HUES64 (cell line): ENCODE results near the gene FOXJ3.

Experiments
- H3K27ac ChIP-seq: 2 replicates; pipeline ENCODE4 v1.7.0; 2013; ENCODE audit warnings: low read depth, low read length, inconsistent platforms
- H3K27me3 ChIP-seq: 2 replicates; pipeline ENCODE4 v1.6.1; 2013; ENCODE audit warnings: mild to moderate bottlenecking, low read length; ENCODE audit not compliant: insufficient read depth
- H3K36me3 ChIP-seq: 2 replicates; pipeline ENCODE4 v1.6.1; 2013; ENCODE audit warnings: mild to moderate bottlenecking, low read length; ENCODE audit not compliant: insufficient read depth
- H3K4me1 ChIP-seq: 2 replicates; pipeline ENCODE4 v1.6.1; 2013; ENCODE audit warnings: mild to moderate bottlenecking, low read length, moderate library complexity; ENCODE audit not compliant: insufficient read depth
- H3K4me3 ChIP-seq: 2 replicates; pipeline ENCODE4 v1.5.1; 2013; ENCODE audit warnings: mild to moderate bottlenecking, low read length, moderate library complexity
- H3K9ac ChIP-seq: 2 replicates; pipeline ENCODE4 v1.6.1; 2013; ENCODE audit warnings: mild to moderate bottlenecking, low read depth, low read length
- H3K9me3 ChIP-seq: 2 replicates; pipeline ENCODE4 v1.6.1; 2013; ENCODE audit warnings: low read depth, low read length; ENCODE audit not compliant: insufficient read depth
- WGBS: fragments of 150-250, 120-280 bp; methylation state at CpG from one replicate; pipeline ENCODE4 v1.1.7; 2013; ENCODE audit warnings: missing lambda C conversion rate; 5-methylcytosine and 5-hydroxymethylcytosine counted together

FOXJ3 gene

GRCh38 chr1:42184616-42185015, 150.4 kb downstream of the FOXJ3 start:
- H3K4me3 ChIP-seq: no peak overlapping the region
- H3K27ac ChIP-seq: no peak overlapping the region
- 93% methylated on average over 3 of the region's 3 CpGs for WGBS
- no peaks in the 10 kb centered on the region for H3K27me3 ChIP-seq
- H3K9me3 ChIP-seq: no peaks in the 10 kb centered on the region
- no peaks in the 10 kb centered on the region for H3K4me1 ChIP-seq
- H3K9ac ChIP-seq: no peak overlapping the region
- peaks cover 69% of the 10 kb centered on the region for H3K36me3 ChIP-seq

- Histone ChIP-seq H3K27ac (no peak overlapping the region), H3K9ac (no peak overlapping the region), H3K9me3 (no peaks in the 10 kb centered on the region), H3K36me3 (peaks cover 69% of the 10 kb centered on the region), H3K4me1 (no peaks in the 10 kb centered on the region), H3K4me3 (no peak overlapping the region), H3K27me3 (no peaks in the 10 kb centered on the region)
- 94% methylated on average over 5 of the region's 6 CpGs for WGBS
Observed at GRCh38 chr1:42183957-42184268, 151.1 kb downstream of the FOXJ3 start.

GRCh38 chr1:42183210-42183956, 151.7 kb downstream of the FOXJ3 start:
- Histone ChIP-seq H3K4me3 (no peak overlapping the region), H3K27ac (no peak overlapping the region), H3K4me1 (no peaks in the 10 kb centered on the region), H3K9ac (no peak overlapping the region), H3K36me3 (peaks cover 66% of the 10 kb centered on the region), H3K27me3 (no peaks in the 10 kb centered on the region), H3K9me3 (no peaks in the 10 kb centered on the region)
- 71% methylated on average over 1 of the region's 7 CpGs for WGBS

- Histone ChIP-seq H3K9ac (no peak overlapping the region), H3K4me3 (no peak overlapping the region), H3K36me3 (peaks cover 51% of the 10 kb centered on the region), H3K27me3 (no peaks in the 10 kb centered on the region), H3K9me3 (no peaks in the 10 kb centered on the region), H3K27ac (no peak overlapping the region), H3K4me1 (0 out of 2 replicates have a peak, but pooled peaks cover 2% of the 10 kb centered on the region)
- WGBS: 97% methylated on average over 3 of the region's 4 CpGs
Observed at GRCh38 chr1:42181687-42182086, 153.3 kb downstream of the FOXJ3 start.

GRCh38 chr1:42179900-42180329, 155.1 kb downstream of the FOXJ3 start:
- WGBS: 93% methylated on average over 3 of the region's 4 CpGs

GRCh38 chr1:42179275-42179674, 155.8 kb downstream of the FOXJ3 start:
- Histone ChIP-seq H3K27ac (no peak overlapping the region), H3K9me3 (no peaks in the 10 kb centered on the region), H3K36me3 (peaks cover 34% of the 10 kb centered on the region), H3K27me3 (no peaks in the 10 kb centered on the region), H3K9ac (no peak overlapping the region), H3K4me3 (no peak overlapping the region), H3K4me1 (0 out of 2 replicates have a peak, but pooled peaks cover 2% of the 10 kb centered on the region)
- 83% methylated on average over 2 of the region's 2 CpGs for WGBS

More at GRCh38 chr1:42179900-42180329, 155.1 kb downstream of the FOXJ3 start:
- Histone ChIP-seq H3K27ac (no peak overlapping the region), H3K4me3 (no peak overlapping the region), H3K9me3 (no peaks in the 10 kb centered on the region), H3K27me3 (no peaks in the 10 kb centered on the region), H3K36me3 (peaks cover 37% of the 10 kb centered on the region), H3K9ac (no peak overlapping the region), H3K4me1 (0 out of 2 replicates have a peak, but pooled peaks cover 2% of the 10 kb centered on the region)

GRCh38 chr1:42178249-42178648, 156.8 kb downstream of the FOXJ3 start:
- Histone ChIP-seq H3K9me3 (no peaks in the 10 kb centered on the region), H3K4me3 (no peak overlapping the region), H3K4me1 (0 out of 2 replicates have a peak, but pooled peaks cover 2% of the 10 kb centered on the region), H3K27me3 (no peaks in the 10 kb centered on the region), H3K36me3 (peaks cover 29% of the 10 kb centered on the region), H3K9ac (no peak overlapping the region), H3K27ac (no peak overlapping the region)
- 82% methylated on average over 3 of the region's 3 CpGs for WGBS

- no peak overlapping the region for H3K27ac ChIP-seq
- H3K27me3 ChIP-seq: no peaks in the 10 kb centered on the region
- WGBS: 93% methylated on average over 6 of the region's 6 CpGs
- 0 out of 2 replicates have a peak, but pooled peaks cover 2% of the 10 kb centered on the region for H3K4me1 ChIP-seq
- no peak overlapping the region for H3K9ac ChIP-seq
- peaks cover 29% of the 10 kb centered on the region for H3K36me3 ChIP-seq
- H3K4me3 ChIP-seq: no peak overlapping the region
- H3K9me3 ChIP-seq: no peaks in the 10 kb centered on the region
Observed at GRCh38 chr1:42177541-42177981, 157.5 kb downstream of the FOXJ3 start.

- WGBS: 82% methylated on average over 4 of the region's 4 CpGs
- Histone ChIP-seq H3K9me3 (no peaks in the 10 kb centered on the region), H3K27ac (no peak overlapping the region), H3K36me3 (peaks cover 29% of the 10 kb centered on the region), H3K27me3 (no peaks in the 10 kb centered on the region), H3K4me1 (0 out of 2 replicates have a peak, but pooled peaks cover 2% of the 10 kb centered on the region), H3K4me3 (no peak overlapping the region), H3K9ac (no peak overlapping the region)
Observed at GRCh38 chr1:42176902-42177519, 158.0 kb downstream of the FOXJ3 start.

- Histone ChIP-seq H3K4me1 (peaks cover 7% of the 10 kb centered on the region; the same call in 1 of the 2 replicates), H3K27me3 (no peaks in the 10 kb centered on the region), H3K9ac (no peak overlapping the region), H3K27ac (no peak overlapping the region), H3K9me3 (no peaks in the 10 kb centered on the region), H3K4me3 (no peak overlapping the region), H3K36me3 (peaks cover 19% of the 10 kb centered on the region)
- WGBS: 92% methylated on average over 7 of the region's 7 CpGs
Observed at GRCh38 chr1:42175314-42176054, 159.6 kb downstream of the FOXJ3 start.
